SK-N-SH (cell line): ENCODE results near the gene GTF2F2. TPM values are rescaled to one million over a fixed set of nuclear protein-coding genes. Genes with fewer than 3 reads are reported as not detected.

Experiments
- CTCF ChIA-PET: fragments of 300-600, 350-600 bp; formaldehyde crosslinking; extraction: SDS; loops from one replicate; lab custom pipeline; 2021; lab: Yijun Ruan, JAX
- POLR2A ChIA-PET: fragments of 350-600 bp; sonication (Branson Sonifier 250); formaldehyde crosslinking; extraction: SDS; loops from one replicate; lab custom pipeline; 2020; ENCODE audit warnings: antibody characterized with exemption, inconsistent platforms; lab: Yijun Ruan, JAX
- DNase-seq: peaks from one replicate; pipeline ENCODE4 v3.0.0; 2012
- H2AFZ ChIP-seq: fragments of 200-600 bp; sonication (generic); 2 replicates; pipeline ENCODE4 v1.8.1; 2016; ENCODE audit warnings: antibody characterized with exemption, mild to moderate bottlenecking, low read depth
- H3F3A ChIP-seq: fragments of 200-600 bp; sonication (generic); replicated peaks from 2 replicates; pipeline ENCODE3; 2016; ENCODE audit warnings: antibody characterized with exemption, mild to moderate bottlenecking; ENCODE audit not compliant: insufficient read depth
- H3K27ac ChIP-seq, 2 experiments: fragments of 200-500 bp in 1 of 2; fragments of 200-600 bp in 1 of 2; sonication (Bioruptor generic) in 1 of 2; sonication (generic), shearing (Covaris generic) in 1 of 2; 2 replicates each; pipeline versions ENCODE4 v1.5.1 to v1.6.1; 2014 to 2016; ENCODE audit warnings: low read depth in 2 of 2, inconsistent platforms in 1 of 2, low read length in 1 of 2, mild to moderate bottlenecking in 1 of 2, mixed read lengths in 1 of 2
- H3K27me3 ChIP-seq: fragments of 200-600 bp; sonication (generic), shearing (Covaris generic); 2 replicates; pipeline ENCODE4 v1.6.1; 2016; ENCODE audit warnings: mixed run types; ENCODE audit not compliant: insufficient read depth
- H3K36me3 ChIP-seq, 2 experiments: fragments of 200-500 bp in 1 of 2; fragments of 200-600 bp in 1 of 2; sonication (Bioruptor generic) in 1 of 2; sonication (generic) in 1 of 2; replicated peaks in 1 of 2; 2 replicates each; pipeline versions ENCODE3 to v1.5.1; 2014 to 2016; ENCODE audit warnings: low read length in 1 of 2, mild to moderate bottlenecking in 1 of 2; ENCODE audit not compliant: insufficient read depth in 2 of 2, control insufficient read depth in 1 of 2
- H3K4me1 ChIP-seq, 2 experiments: fragments of 200-500 bp in 1 of 2; fragments of 200-600 bp in 1 of 2; sonication (Bioruptor generic) in 1 of 2; sonication (generic), shearing (Covaris generic) in 1 of 2; 2 replicates each; pipeline versions ENCODE4 v1.5.1 to v1.6.1; 2014 to 2016; ENCODE audit warnings: low read depth in 1 of 2, low read length in 1 of 2, mixed run types in 1 of 2; ENCODE audit not compliant: insufficient read depth in 2 of 2, control insufficient read depth in 1 of 2
- H3K4me2 ChIP-seq: fragments of 200-600 bp; sonication (generic), shearing (Covaris generic); 2 replicates; pipeline ENCODE4 v1.6.1; 2017; ENCODE audit warnings: mixed run types
- H3K4me3 ChIP-seq, 2 experiments: fragments of 200-500 bp in 1 of 2; fragments of 200-600 bp in 1 of 2; sonication (Bioruptor generic) in 1 of 2; sonication (generic), shearing (Covaris generic) in 1 of 2; 2 replicates each; pipeline versions ENCODE4 v1.5.1 to v1.8.1; 2014 to 2016; ENCODE audit warnings: low read depth in 2 of 2, inconsistent platforms in 1 of 2, low read length in 1 of 2, mild to moderate bottlenecking in 1 of 2, mixed read lengths in 1 of 2, moderate library complexity in 1 of 2
- H3K79me2 ChIP-seq: fragments of 200-600 bp; sonication (generic); 2 replicates; pipeline ENCODE4 v1.8.1; 2017; ENCODE audit warnings: mild to moderate bottlenecking; ENCODE audit not compliant: insufficient read depth
- H3K9ac ChIP-seq: fragments of 200-600 bp; sonication (generic); 2 replicates; pipeline ENCODE4 v1.6.1; 2017; ENCODE audit warnings: mixed run types
- H3K9me2 ChIP-seq: fragments of 200-600 bp; sonication (generic); 2 replicates; pipeline ENCODE4 v1.6.1; 2017; ENCODE audit warnings: mixed run types
- H3K9me3 ChIP-seq: fragments of 200-600 bp; sonication (generic); 2 replicates; pipeline ENCODE4 v1.6.1; 2017; ENCODE audit warnings: mixed run types, mild to moderate bottlenecking, moderate library complexity
- H4K20me1 ChIP-seq: fragments of 200-600 bp; sonication (generic); 2 replicates; pipeline ENCODE4 v1.6.1; 2017; ENCODE audit warnings: mild to moderate bottlenecking, mixed run types; ENCODE audit not compliant: insufficient read depth
- CHD2 ChIP-seq: fragments of 150-350 bp; IDR thresholded peaks from 2 replicates; pipeline ENCODE4 v1.6.1; 2018; ENCODE audit warnings: low read length; ENCODE audit not compliant: partially characterized antibody
- EZH2phosphoT487 ChIP-seq: fragments of 200-600 bp; sonication (generic); IDR thresholded peaks from 2 replicates; pipeline ENCODE4 v1.6.1; 2017; ENCODE audit warnings: low read depth, mixed run types, mild to moderate bottlenecking, antibody characterized with exemption, moderate library complexity, borderline replicate concordance
- FOSL2 ChIP-seq: IDR thresholded peaks from 2 replicates; pipeline ENCODE4 v1.4.0; 2012; ENCODE audit warnings: low read depth, mild to moderate bottlenecking, moderate library complexity, borderline replicate concordance
- FOXJ3 ChIP-seq: sonication (generic); formaldehyde crosslinking; IDR thresholded peaks from 2 replicates; pipeline ENCODE4 v1.5.1; 2020; ENCODE audit warnings: mild to moderate bottlenecking, missing genetic modification reagents
- FOXM1 ChIP-seq: IDR thresholded peaks from 2 replicates; pipeline ENCODE4 v1.4.0; 2012; ENCODE audit warnings: low read depth, mild to moderate bottlenecking
- GABPA ChIP-seq: IDR thresholded peaks from 2 replicates; pipeline ENCODE4 v1.4.0; 2012; ENCODE audit warnings: low read depth, mild to moderate bottlenecking
- GATA2 ChIP-seq: sonication (generic); formaldehyde crosslinking; IDR thresholded peaks from 2 replicates; pipeline ENCODE4 v1.5.0; 2020; ENCODE audit warnings: mild to moderate bottlenecking, missing genetic modification reagents
- JUND ChIP-seq: IDR thresholded peaks from 2 replicates; pipeline ENCODE4 v1.4.0; 2012
- POLR2AphosphoS5 ChIP-seq: IDR thresholded peaks from 2 replicates; pipeline ENCODE4 v1.6.1; 2012; ENCODE audit warnings: low read depth, low read length
- RAD21 ChIP-seq: IDR thresholded peaks from 2 replicates; pipeline ENCODE4 v1.6.1; 2012; ENCODE audit warnings: mild to moderate bottlenecking, low read length
- RXRA ChIP-seq: IDR thresholded peaks from 2 replicates; pipeline ENCODE4 v1.4.0; 2012; ENCODE audit warnings: low read depth, mild to moderate bottlenecking, borderline replicate concordance
- SIN3A ChIP-seq: IDR thresholded peaks from 2 replicates; pipeline ENCODE4 v1.6.1; 2012; ENCODE audit warnings: low read depth, mild to moderate bottlenecking, low read length, moderate library complexity, borderline replicate concordance
- SMC3 ChIP-seq: IDR thresholded peaks from 2 replicates; pipeline ENCODE4 v1.6.1; 2012; ENCODE audit warnings: low read depth, low read length, improper control_type of control experiment
- TCF12 ChIP-seq: IDR thresholded peaks from 2 replicates; pipeline ENCODE4 v1.4.0; 2012
- TEAD4 ChIP-seq: IDR thresholded peaks from 2 replicates; pipeline ENCODE4 v1.4.0; 2012; ENCODE audit warnings: mild to moderate bottlenecking, borderline replicate concordance; ENCODE audit not compliant: insufficient read depth
- YY1 ChIP-seq: IDR thresholded peaks from 2 replicates; pipeline ENCODE4 v1.4.0; 2012; ENCODE audit warnings: low read depth, mild to moderate bottlenecking
- WGBS: methylation state at CpG from one replicate; pipeline ENCODE4 v1.1.6; 2017; ENCODE audit warnings: low lambda C conversion rate; 5-methylcytosine and 5-hydroxymethylcytosine counted together
- polyA plus RNA-seq, 3 experiments: library from polyadenylated mRNA; depleted of rRNA; stranded (reverse); fragments of >200 nt; gene quantifications; 2 replicates each; pipeline ENCODE4 v1.2.3, GENCODE V29; 2012
- TF ChIP-seq, protein P1 (sequence below): IDR thresholded peaks from 2 replicates; pipeline ENCODE4; 2012
- TF ChIP-seq, protein P2 (sequence below): IDR thresholded peaks from 2 replicates; pipeline ENCODE4 v1.4.0; 2012; ENCODE audit warnings: low read depth, borderline replicate concordance
- TF ChIP-seq, protein P3 (sequence below): fragments of 200-600 bp; sonication (generic); IDR thresholded peaks from 2 replicates; pipeline ENCODE4 v1.6.1; 2017; ENCODE audit warnings: antibody characterized with exemption, mild to moderate bottlenecking, moderate library complexity
- TF ChIP-seq, protein P4 (sequence below): fragments of 150-350 bp; IDR thresholded peaks from 2 replicates; pipeline ENCODE4 v1.6.1; 2017; ENCODE audit warnings: antibody characterized with exemption, low read length, low read depth, borderline replicate concordance
- TF ChIP-seq, protein P5 (sequence below): IDR thresholded peaks from 2 replicates; pipeline ENCODE4 v1.4.0; 2012; ENCODE audit warnings: low read depth, borderline replicate concordance
- TF ChIP-seq, protein P6 (sequence below): IDR thresholded peaks from 2 replicates; pipeline ENCODE4 v1.6.1; 2012; ENCODE audit warnings: mild to moderate bottlenecking, low read depth, low read length, moderate library complexity

GTF2F2 gene
- polyA plus RNA-seq, 1 of the 3 experiments (the other 2 are of a cell fraction): 24.2 TPM

DNA sequence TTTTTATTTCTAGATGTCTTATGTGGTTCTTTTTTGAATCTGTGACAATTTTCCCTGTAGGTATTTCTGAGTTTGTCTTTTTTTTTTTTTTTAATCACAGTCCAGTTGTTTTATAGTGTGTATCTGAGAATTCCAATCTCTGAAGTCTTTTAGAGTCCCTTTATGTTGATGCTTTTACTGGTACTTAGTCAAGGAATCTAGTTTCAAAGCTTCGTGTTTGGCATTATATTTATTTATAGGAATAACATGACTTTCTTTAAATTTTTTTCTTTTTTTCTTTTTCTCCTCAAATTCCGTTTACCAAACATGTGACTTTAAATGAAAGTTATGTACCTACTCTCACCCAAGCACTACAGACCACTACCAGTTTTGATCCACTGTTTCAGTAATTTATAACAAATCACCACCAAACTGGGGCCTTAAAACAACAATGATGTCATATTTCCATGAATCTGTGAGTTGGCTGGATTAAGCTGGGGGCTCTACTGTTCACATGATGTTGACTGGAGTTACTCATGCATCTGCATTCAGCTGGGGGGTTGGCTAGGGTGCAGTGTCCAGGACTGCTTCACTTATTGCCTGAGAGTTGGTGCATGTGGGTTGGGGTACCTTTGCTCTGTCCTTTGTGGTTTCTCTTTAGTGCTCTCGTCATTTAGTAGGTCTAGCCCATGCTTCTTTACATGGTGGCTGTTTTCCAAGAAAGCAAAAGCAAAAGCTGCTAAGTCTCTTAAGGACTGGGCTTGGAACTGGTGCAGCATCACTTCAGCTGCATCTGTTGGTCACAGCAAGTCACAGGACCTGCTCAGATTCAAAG lies 58.2 kb downstream of the GTF2F2 start:
- H3K4me1 ChIP-seq: peaks cover 3 to 37% of the 10 kb centered on the region in 2 experiments
- peak overlapping the region; percentile 22; the same call in 1 of the 2 replicates for H3K9ac ChIP-seq
- H4K20me1 ChIP-seq: no peaks in the 10 kb centered on the region
- H3K27ac ChIP-seq: peak overlapping the region in 1 of 2 experiments; percentile 69; a peak in 2 of 4 replicates
- H3K27me3 ChIP-seq: no peaks in the 10 kb centered on the region
- H2AFZ ChIP-seq: no peak overlapping the region
- peaks cover 57% of the 10 kb centered on the region for H3K79me2 ChIP-seq
- ChIA-PET CTCF (interaction anchor here (1.4 kb wide), 1 partner anchor 131 kb away, joined by 3 read pairs; no protein-coding TSS in a partner anchor), POLR2A (no interaction called here)
- H3K4me3 ChIP-seq: no peak overlapping the region
- H3K4me2 ChIP-seq: peak overlapping the region; percentile 45
- DNase-seq: no peak
- WGBS: 72% methylated on average over 3 of the region's 3 CpGs
- H3K9me3 ChIP-seq: no peaks in the 10 kb centered on the region
- H3K9me2 ChIP-seq: no peaks in the 10 kb centered on the region
- H3K36me3 ChIP-seq: peaks cover 2 to 12% of the 10 kb centered on the region in 2 experiments
- peaks cover 8% of the 10 kb centered on the region for H3F3A ChIP-seq
- TF ChIP-seq SIN3A: no peak
- no peak for TF ChIP-seq SMC3
- TF ChIP-seq, protein P1, sequence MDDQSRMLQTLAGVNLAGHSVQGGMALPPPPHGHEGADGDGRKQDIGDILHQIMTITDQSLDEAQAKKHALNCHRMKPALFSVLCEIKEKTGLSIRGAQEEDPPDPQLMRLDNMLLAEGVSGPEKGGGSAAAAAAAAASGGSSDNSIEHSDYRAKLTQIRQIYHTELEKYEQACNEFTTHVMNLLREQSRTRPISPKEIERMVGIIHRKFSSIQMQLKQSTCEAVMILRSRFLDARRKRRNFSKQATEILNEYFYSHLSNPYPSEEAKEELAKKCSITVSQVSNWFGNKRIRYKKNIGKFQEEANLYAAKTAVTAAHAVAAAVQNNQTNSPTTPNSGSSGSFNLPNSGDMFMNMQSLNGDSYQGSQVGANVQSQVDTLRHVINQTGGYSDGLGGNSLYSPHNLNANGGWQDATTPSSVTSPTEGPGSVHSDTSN: 0 out of 2 replicates have a peak, but pooled peaks have one; percentile 31
- no peak for TF ChIP-seq RAD21
- TF ChIP-seq CHD2: no peak
- no peak for TF ChIP-seq TEAD4
- peak; percentile 58 for TF ChIP-seq JUND
- no peak for TF ChIP-seq FOXM1
- TF ChIP-seq YY1: no peak
- no peak for TF ChIP-seq POLR2AphosphoS5
- TF ChIP-seq RXRA: no peak
- TF ChIP-seq, protein P2, sequence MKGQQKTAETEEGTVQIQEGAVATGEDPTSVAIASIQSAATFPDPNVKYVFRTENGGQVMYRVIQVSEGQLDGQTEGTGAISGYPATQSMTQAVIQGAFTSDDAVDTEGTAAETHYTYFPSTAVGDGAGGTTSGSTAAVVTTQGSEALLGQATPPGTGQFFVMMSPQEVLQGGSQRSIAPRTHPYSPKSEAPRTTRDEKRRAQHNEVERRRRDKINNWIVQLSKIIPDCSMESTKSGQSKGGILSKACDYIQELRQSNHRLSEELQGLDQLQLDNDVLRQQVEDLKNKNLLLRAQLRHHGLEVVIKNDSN: peak; percentile 5; the same call in 1 of the 2 replicates
- TF ChIP-seq GATA2 (CRISPR knock-in tag): no peak
- no peak for TF ChIP-seq GABPA
- TF ChIP-seq, protein P3, sequence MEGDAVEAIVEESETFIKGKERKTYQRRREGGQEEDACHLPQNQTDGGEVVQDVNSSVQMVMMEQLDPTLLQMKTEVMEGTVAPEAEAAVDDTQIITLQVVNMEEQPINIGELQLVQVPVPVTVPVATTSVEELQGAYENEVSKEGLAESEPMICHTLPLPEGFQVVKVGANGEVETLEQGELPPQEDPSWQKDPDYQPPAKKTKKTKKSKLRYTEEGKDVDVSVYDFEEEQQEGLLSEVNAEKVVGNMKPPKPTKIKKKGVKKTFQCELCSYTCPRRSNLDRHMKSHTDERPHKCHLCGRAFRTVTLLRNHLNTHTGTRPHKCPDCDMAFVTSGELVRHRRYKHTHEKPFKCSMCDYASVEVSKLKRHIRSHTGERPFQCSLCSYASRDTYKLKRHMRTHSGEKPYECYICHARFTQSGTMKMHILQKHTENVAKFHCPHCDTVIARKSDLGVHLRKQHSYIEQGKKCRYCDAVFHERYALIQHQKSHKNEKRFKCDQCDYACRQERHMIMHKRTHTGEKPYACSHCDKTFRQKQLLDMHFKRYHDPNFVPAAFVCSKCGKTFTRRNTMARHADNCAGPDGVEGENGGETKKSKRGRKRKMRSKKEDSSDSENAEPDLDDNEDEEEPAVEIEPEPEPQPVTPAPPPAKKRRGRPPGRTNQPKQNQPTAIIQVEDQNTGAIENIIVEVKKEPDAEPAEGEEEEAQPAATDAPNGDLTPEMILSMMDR: no peak
- peak; percentile 50; the same call in 1 of the 2 replicates for TF ChIP-seq FOSL2
- no peak for TF ChIP-seq EZH2phosphoT487
- TF ChIP-seq TCF12: peak; percentile 54
- TF ChIP-seq, protein P4, sequence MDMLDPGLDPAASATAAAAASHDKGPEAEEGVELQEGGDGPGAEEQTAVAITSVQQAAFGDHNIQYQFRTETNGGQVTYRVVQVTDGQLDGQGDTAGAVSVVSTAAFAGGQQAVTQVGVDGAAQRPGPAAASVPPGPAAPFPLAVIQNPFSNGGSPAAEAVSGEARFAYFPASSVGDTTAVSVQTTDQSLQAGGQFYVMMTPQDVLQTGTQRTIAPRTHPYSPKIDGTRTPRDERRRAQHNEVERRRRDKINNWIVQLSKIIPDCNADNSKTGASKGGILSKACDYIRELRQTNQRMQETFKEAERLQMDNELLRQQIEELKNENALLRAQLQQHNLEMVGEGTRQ: no peak
- no peak for TF ChIP-seq FOXJ3 (CRISPR knock-in tag)
- TF ChIP-seq, protein P5, sequence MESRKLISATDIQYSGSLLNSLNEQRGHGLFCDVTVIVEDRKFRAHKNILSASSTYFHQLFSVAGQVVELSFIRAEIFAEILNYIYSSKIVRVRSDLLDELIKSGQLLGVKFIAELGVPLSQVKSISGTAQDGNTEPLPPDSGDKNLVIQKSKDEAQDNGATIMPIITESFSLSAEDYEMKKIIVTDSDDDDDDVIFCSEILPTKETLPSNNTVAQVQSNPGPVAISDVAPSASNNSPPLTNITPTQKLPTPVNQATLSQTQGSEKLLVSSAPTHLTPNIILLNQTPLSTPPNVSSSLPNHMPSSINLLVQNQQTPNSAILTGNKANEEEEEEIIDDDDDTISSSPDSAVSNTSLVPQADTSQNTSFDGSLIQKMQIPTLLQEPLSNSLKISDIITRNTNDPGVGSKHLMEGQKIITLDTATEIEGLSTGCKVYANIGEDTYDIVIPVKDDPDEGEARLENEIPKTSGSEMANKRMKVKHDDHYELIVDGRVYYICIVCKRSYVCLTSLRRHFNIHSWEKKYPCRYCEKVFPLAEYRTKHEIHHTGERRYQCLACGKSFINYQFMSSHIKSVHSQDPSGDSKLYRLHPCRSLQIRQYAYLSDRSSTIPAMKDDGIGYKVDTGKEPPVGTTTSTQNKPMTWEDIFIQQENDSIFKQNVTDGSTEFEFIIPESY: no peak
- TF ChIP-seq, protein P6, sequence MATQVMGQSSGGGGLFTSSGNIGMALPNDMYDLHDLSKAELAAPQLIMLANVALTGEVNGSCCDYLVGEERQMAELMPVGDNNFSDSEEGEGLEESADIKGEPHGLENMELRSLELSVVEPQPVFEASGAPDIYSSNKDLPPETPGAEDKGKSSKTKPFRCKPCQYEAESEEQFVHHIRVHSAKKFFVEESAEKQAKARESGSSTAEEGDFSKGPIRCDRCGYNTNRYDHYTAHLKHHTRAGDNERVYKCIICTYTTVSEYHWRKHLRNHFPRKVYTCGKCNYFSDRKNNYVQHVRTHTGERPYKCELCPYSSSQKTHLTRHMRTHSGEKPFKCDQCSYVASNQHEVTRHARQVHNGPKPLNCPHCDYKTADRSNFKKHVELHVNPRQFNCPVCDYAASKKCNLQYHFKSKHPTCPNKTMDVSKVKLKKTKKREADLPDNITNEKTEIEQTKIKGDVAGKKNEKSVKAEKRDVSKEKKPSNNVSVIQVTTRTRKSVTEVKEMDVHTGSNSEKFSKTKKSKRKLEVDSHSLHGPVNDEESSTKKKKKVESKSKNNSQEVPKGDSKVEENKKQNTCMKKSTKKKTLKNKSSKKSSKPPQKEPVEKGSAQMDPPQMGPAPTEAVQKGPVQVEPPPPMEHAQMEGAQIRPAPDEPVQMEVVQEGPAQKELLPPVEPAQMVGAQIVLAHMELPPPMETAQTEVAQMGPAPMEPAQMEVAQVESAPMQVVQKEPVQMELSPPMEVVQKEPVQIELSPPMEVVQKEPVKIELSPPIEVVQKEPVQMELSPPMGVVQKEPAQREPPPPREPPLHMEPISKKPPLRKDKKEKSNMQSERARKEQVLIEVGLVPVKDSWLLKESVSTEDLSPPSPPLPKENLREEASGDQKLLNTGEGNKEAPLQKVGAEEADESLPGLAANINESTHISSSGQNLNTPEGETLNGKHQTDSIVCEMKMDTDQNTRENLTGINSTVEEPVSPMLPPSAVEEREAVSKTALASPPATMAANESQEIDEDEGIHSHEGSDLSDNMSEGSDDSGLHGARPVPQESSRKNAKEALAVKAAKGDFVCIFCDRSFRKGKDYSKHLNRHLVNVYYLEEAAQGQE: no peak
